GM19328 (cell line): ENCODE measurements around the gene PRSS1.
"Not testable (repeated sequence)": the region's sequence is repeated elsewhere in the genome, so short reads cannot be mapped to it uniquely, and the experiment has no call there.

Experiments used
- ATAC-seq: cut with Tn5 transposase; IDR thresholded peaks from one replicate; pipeline ENCODE4 v1.9.1; 2021; ENCODE audit warnings: mild to moderate bottlenecking, moderate library complexity; ENCODE audit not compliant: unreplicated experiment

The PRSS1 gene

DNA sequence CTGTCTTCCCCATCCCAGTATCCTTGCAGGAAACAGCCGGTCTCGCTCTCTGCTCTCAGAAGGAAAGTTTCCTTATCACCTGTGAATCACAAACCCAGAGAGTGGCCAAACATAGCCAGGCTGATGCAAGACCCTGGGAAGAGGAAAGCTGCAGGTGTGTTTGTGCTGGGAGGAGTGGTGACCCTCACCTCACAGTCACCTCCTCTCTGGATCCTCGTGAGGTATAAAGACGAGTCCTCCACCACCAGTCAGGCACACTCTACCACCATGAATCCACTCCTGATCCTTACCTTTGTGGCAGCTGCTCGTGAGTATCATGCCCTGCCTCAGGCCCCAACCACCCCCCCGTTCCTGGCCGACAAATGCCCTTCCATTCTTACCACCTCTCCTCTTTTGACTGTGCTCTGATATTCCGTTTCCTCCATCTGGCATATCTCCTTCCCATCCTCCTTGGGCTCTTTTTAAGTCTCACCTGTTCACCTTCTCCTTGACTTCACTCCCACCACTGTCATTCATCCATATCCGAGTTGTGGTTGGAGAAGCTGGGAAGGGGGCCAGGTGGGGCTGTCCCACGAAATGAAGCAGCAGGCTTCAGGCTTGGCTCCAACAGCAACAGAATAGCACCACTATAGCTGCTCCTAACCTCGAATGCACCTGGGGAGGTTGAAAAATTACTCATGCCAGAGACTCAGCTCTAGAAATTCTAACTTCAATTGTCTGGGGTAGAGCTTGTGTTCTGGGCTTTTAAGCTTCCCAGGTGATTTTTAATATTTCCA is at the start of gene PRSS1:
PRSS1 (plus strand) TSS at position 255 of the 776 bp plus-strand sequence; CDS start at position 268, 13 bp downstream.
- no peak for ATAC-seq

- not testable (repeated sequence) for ATAC-seq
Measured at GRCh38 chr7:142700935-142701334, 48.3 kb upstream of the PRSS1 start.

DNA sequence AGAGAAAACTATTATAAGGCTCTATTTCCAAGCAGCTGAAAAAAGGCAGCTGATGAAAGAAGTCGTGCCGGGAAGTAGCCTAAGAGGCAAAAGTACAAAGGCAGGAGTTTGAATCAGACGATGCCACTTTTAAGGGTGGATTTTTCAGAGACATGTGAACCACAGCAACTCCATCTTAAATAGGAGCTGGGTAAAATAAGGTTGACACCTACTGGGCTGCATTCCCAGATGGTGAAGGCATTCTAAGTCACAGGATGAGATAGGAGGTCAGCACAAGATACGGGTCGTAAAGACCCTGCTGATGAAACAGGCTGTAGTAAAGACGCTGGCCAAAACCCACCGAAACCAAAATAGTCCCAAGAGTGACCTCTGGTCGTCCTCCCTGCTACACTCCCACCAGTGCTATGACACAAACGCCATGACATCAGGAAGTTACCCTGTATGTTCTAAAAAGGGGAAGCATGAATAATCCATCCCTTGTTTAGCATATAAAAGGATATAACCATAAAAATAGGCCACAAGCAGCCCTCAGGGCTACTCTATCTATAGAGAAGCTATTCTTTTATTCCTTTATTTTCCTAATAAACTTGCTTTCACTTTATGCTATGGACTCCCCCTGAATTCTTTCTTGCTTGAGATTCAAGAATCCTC is 45.5 kb upstream of the PRSS1 start:
- no peak for ATAC-seq

GRCh38 chr7:142708726-142709125 is 40.5 kb upstream of the PRSS1 start:
- ATAC-seq = not testable (repeated sequence)

GRCh38 chr7:142709921-142710320 is 39.4 kb upstream of the PRSS1 start:
- no peak for ATAC-seq

DNA sequence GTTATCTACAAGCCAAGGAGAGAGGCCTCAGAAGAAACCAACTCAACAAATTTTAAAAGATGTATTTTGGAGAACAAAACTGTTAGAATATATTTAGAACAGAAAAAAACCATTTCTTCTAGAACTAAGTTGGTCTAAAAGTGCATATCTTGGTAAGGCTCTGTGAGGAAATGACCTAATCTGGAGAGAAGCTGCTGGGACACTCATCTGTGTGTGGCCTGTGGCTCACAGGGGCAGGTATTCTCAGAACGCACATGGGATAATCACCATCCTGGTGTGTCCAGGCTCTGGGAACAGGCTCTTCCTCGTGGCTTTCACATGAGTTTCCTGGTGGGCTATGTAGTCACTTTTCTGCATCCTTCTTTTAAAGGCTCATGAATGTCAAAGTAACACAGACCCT is 38.1 kb upstream of the PRSS1 start:
- no peak for ATAC-seq

DNA sequence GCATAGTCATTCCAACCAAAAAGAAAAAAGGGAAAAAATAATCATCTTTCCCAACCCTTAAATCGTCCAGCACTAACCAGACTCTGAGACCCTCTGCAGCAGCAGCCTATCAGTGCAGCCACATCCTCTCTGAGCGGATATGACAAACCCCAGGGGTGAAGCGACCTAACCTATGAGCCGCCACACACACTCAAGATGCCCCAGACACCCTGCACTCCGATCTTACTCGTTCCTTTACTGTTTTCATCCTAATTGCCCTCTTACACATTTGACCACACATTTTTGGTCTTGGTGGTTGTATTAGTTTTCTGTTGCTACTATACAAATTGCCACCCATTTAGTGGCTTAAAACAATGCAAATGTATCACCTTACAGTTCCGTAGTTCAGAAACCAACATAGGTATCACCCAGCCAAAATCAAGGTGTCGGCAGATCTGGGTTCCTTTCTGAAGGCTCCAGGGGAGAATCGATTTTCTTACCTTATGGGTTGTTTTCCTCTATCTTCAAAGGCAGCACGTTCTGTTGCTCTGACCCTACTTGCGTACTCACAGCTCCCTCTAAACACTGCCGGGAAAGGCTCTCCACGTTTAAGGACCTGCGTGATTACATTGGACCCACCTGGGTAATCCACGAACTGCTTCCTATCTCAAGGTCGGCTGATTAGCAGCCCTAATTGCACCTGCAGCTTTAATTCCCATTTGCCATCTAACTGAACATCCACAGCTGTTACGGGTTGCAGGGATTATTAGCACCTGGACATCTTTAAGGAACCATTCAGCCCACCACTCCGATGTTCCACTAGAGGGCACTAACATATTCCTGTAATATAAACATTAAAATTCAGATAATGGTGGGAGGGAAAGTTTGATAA is 37.3 kb upstream of the PRSS1 start:
- ATAC-seq = no peak

- no peak for ATAC-seq
Measured at GRCh38 chr7:142712617-142712957, 36.7 kb upstream of the PRSS1 start.

DNA sequence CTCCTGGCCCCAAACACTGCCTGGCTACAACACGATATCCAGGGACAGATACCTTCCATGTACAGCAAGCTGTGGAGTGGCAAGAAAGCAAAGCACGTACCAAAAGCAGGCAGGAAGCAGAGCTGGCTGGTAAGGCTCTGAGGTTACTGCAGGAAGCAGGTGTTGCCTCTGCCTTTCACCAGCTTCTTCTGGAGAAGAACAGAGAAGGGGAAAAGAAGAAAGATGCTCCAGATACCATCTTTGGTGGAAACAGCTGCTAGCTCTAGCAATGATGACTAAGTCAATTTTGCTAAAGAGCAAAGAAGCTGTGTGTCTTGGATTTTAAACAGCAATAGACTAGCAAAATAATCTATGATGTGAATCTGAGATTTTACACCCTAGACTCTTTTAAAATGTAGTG is 34.9 kb upstream of the PRSS1 start:
- ATAC-seq = no peak

GRCh38 chr7:142716596-142716995 is 32.7 kb upstream of the PRSS1 start:
- ATAC-seq = no peak

GRCh38 chr7:142717453-142717852 is 31.8 kb upstream of the PRSS1 start:
- ATAC-seq = no peak

GRCh38 chr7:142718313-142718712 is 31.0 kb upstream of the PRSS1 start:
- no peak for ATAC-seq

DNA sequence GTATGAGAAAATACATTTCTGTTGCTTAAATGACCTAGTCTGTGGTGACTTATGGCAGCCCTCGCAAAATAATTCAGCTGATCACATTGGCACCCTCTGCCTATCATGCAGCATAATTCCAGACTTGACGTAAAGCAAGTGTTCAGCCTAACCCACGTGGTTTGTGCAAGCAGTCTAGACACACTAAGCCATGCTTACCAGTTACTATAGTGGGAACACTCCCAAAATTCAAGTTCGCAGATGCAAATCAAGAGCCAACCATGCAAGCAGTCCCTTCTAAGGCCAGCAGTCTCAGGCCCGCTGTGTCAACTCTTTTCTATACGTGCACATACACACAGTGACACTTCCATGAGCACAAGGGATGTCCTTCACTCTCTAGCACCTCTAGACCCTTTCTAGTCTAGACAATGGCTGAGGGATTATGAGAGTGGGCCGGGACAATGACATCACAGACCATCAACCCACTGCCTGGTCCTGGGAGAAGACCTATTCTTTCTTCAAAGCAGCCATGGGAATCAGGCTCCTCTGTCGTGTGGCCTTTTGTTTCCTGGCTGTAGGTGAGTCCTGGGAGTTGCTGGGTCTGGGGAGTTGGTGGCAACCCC is 29.0 kb upstream of the PRSS1 start:
- ATAC-seq = no peak

DNA sequence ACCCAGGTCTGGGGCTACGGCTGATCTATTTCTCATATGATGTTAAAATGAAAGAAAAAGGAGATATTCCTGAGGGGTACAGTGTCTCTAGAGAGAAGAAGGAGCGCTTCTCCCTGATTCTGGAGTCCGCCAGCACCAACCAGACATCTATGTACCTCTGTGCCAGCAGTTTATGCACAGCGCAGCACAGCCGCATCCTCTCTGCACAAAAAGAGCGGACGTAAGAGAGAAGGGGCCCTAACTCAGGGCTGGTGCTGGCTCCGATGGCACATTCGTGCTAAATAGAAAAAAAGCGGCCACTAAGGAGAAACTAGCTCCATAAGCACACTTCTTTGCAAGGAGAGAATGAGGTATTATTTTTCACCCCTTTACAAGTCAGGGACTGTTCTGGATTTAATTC is 28.3 kb upstream of the PRSS1 start:
- ATAC-seq = no peak

- ATAC-seq = no peak
Measured at GRCh38 chr7:142722248-142722794, 27.0 kb upstream of the PRSS1 start.

- ATAC-seq = peak; percentile 73
Measured at GRCh38 chr7:142733271-142733670, 16.0 kb upstream of the PRSS1 start.

DNA sequence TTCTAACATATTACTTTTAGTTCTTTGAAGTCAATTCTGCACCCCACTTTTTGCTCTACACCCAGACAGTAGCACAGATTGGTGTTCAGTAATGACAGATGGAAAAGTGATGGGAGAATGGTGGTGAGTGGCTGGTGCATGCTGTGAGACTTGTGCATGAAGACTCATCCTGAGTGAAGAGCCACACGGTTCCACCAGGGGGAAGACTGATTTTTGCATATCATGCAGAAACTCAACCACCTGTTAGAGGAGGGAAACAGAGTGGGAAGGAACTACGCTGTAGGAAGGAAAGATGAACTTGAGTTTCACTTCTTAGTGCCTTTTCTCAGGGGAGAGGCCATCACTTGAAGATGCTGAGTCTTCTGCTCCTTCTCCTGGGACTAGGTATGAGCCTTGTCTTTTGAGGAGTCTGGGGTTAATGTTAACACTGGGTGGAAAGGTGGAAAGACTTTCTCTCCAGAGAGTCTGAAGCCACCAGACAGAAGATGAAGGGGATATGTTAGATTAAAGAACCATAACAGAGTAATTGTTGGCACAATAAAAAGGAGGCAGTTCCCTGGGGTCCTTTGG is 9.3 kb upstream of the PRSS1 start:
- peak; percentile 94 for ATAC-seq

DNA sequence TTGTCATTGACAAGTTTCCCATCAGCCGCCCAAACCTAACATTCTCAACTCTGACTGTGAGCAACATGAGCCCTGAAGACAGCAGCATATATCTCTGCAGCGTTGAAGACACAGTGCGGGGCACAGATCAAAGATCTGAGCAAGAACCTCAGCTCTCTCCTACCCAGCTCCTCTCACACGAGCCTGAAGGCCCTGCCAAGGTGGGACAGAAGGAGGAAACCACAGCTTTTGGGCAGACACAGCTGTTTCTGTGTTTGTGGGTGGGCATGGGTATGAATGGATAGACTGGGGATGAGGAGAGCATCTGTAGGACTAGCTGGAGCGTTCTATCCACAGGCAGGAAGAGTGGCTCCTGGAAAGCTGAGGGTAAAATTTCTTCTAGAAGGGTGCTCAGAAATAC is 8.5 kb upstream of the PRSS1 start:
- ATAC-seq = no peak

- not testable (repeated sequence) for ATAC-seq
Measured at GRCh38 chr7:142741932-142742331, 7.3 kb upstream of the PRSS1 start.

- no peak for ATAC-seq
Measured at GRCh38 chr7:142745091-142745635, 4.1 kb upstream of the PRSS1 start.
